HepG2 (cell line): ENCODE measurements around the gene ADCY1. TPM values are rescaled to one million over a fixed set of nuclear protein-coding genes. Genes with fewer than 3 reads are reported as not detected.

Experiments
- ATAC-seq: fragments of 200-7000 bp; cut with Tn5 transposase; 3 replicates; pipeline ENCODE4 v1.9.1; 2020; ENCODE audit warnings: mild to moderate bottlenecking, moderate library complexity
- BruUV-seq: library from RNA; stranded (reverse); fragments of 400-500 nt; replicated peaks from 2 replicates; lab custom pipeline; 2021; lab: Mats Ljungman, UMichigan
- CTCF ChIA-PET: fragments of 300-600 bp; formaldehyde crosslinking; extraction: SDS; loops from one replicate; lab custom pipeline; 2021; ENCODE audit warnings: low total read pairs, inconsistent platforms, low intra/inter-chr PET ratio; lab: Yijun Ruan, JAX
- POLR2A ChIA-PET: fragments of 350-600 bp; sonication (Branson Sonifier 250); formaldehyde crosslinking; loops from one replicate; lab custom pipeline; 2020; ENCODE audit warnings: antibody characterized with exemption, inconsistent platforms; lab: Yijun Ruan, JAX
- DNase-seq: peaks from one replicate; pipeline ENCODE4 v3.0.0-alpha.2; 2015; ENCODE audit warnings: low spot score
- FAIRE-seq: peaks from 3 replicates; lab custom pipeline; 2011; peaks lifted over from hg19 to GRCh38; lab: Jason Lieb, UNC
- H2AFZ ChIP-seq: one replicate; pipeline ENCODE4 v1.6.1; 2011; ENCODE audit warnings: low read length, inconsistent platforms
- H3K27ac ChIP-seq: fragments of 300-600 bp; 3 replicates; pipeline ENCODE4 v1.8.0; 2011; ENCODE audit warnings: mixed run types, mild to moderate bottlenecking, mixed read lengths, low read length, inconsistent platforms; ENCODE audit not compliant: insufficient read depth; ENCODE audit errors: extremely low read length
- H3K27me3 ChIP-seq, 2 experiments: fragments of 200-600 bp in 1 of 2; 2 replicates in 1 of 2; 3 replicates in 1 of 2; pipeline versions ENCODE4 v1.6.0 to v1.8.0; 2011; ENCODE audit warnings: low read length in 2 of 2, mild to moderate bottlenecking in 2 of 2, moderate library complexity in 2 of 2, inconsistent platforms in 1 of 2; ENCODE audit not compliant: insufficient read depth in 2 of 2, control insufficient read depth in 1 of 2
- H3K36me3 ChIP-seq, 2 experiments: fragments of 200-600 bp in 1 of 2; replicated peaks in 1 of 2; 2 replicates in 1 of 2; 3 replicates in 1 of 2; pipeline versions ENCODE4 v1.5.1 to v1.8.0; 2011; ENCODE audit warnings: low read length in 2 of 2, inconsistent platforms in 1 of 2; ENCODE audit not compliant: insufficient read depth in 2 of 2, control insufficient read depth in 1 of 2
- H3K4me1 ChIP-seq: 2 replicates; pipeline ENCODE4 v1.5.1; 2012; ENCODE audit warnings: low read length, inconsistent platforms; ENCODE audit not compliant: insufficient read depth
- H3K4me2 ChIP-seq: 2 replicates; pipeline ENCODE4 v1.6.0; 2011; ENCODE audit warnings: low read depth, low read length, inconsistent platforms
- H3K4me3 ChIP-seq, 3 experiments: fragments of 200-600 bp in 1 of 3; sonication (generic), shearing (Covaris generic) in 1 of 3; replicated peaks in 1 of 3; 2 replicates each; pipeline ENCODE4 v1.5.1; 2011 to 2016; ENCODE audit warnings: low read length in 3 of 3, inconsistent platforms in 2 of 3, low read depth in 2 of 3, mild to moderate bottlenecking in 2 of 3, control low read depth in 1 of 3, mixed read lengths in 1 of 3; ENCODE audit not compliant: insufficient read depth in 1 of 3
- H3K79me2 ChIP-seq: one replicate; pipeline ENCODE4 v1.6.1; 2011; ENCODE audit warnings: low read length, inconsistent platforms; ENCODE audit not compliant: insufficient read depth
- H3K9ac ChIP-seq: 2 replicates; pipeline ENCODE4 v1.6.0; 2011; ENCODE audit warnings: mild to moderate bottlenecking, low read depth, low read length, inconsistent platforms; ENCODE audit not compliant: insufficient read depth
- H3K9me3 ChIP-seq: 2 replicates; pipeline ENCODE4 v1.5.1; 2012; ENCODE audit warnings: mild to moderate bottlenecking, low read length
- H4K20me1 ChIP-seq: 2 replicates; pipeline ENCODE4 v1.6.0; 2011; ENCODE audit warnings: inconsistent platforms, mild to moderate bottlenecking, low read length, moderate library complexity; ENCODE audit not compliant: insufficient read depth
- BORCS8-MEF2B ChIP-seq: sonication (generic); formaldehyde crosslinking; IDR thresholded peaks from 2 replicates; pipeline ENCODE4 v1.8.0; 2022; ENCODE audit warnings: mild to moderate bottlenecking, missing genetic modification reagents
- HNRNPH1 ChIP-seq: fragments of 200-400 bp; formaldehyde crosslinking; optimal IDR thresholded peaks from 2 replicates; pipeline ENCODE3; 2017; ENCODE audit warnings: mild to moderate bottlenecking, low read depth, low read length
- MAZ ChIP-seq, 2 experiments: sonication (generic) in 1 of 2; formaldehyde crosslinking in 1 of 2; IDR thresholded peaks; 2 replicates each; pipeline versions ENCODE4 v1.5.0 to v1.6.1; 2012 to 2020; ENCODE audit warnings: low read depth in 2 of 2, mild to moderate bottlenecking in 2 of 2, borderline replicate concordance in 1 of 2, improper control_type of control experiment in 1 of 2, low read length in 1 of 2, missing genetic modification reagents in 1 of 2, moderate library complexity in 1 of 2
- MTA3 ChIP-seq: sonication (generic); formaldehyde crosslinking; IDR thresholded peaks from 2 replicates; pipeline ENCODE4 v1.4.0; 2020; ENCODE audit warnings: missing genetic modification reagents
- NFYC ChIP-seq: IDR thresholded peaks from 2 replicates; pipeline ENCODE4 v1.6.1; 2016; ENCODE audit warnings: missing genetic modification reagents, missing compliant biosample characterization
- PAF1 ChIP-seq: IDR thresholded peaks from 2 replicates; pipeline ENCODE4 v1.6.1; 2016; ENCODE audit warnings: missing genetic modification reagents, missing compliant biosample characterization
- PHF20 ChIP-seq: sonication (generic); formaldehyde crosslinking; IDR thresholded peaks from 2 replicates; pipeline ENCODE4 v1.5.0; 2020; ENCODE audit warnings: mild to moderate bottlenecking, missing genetic modification reagents
- POLR2A ChIP-seq, 2 experiments: IDR thresholded peaks; 2 replicates each; pipeline ENCODE4 v1.6.1; 2011; ENCODE audit warnings: low read depth in 2 of 2, low read length in 2 of 2, mild to moderate bottlenecking in 1 of 2, moderate library complexity in 1 of 2; ENCODE audit not compliant: insufficient read depth in 1 of 2
- SMAD3 ChIP-seq: sonication (generic); formaldehyde crosslinking; IDR thresholded peaks from 2 replicates; pipeline ENCODE4 v1.4.0; 2020; ENCODE audit warnings: missing genetic modification reagents
- ZBTB46 ChIP-seq: sonication (generic); formaldehyde crosslinking; IDR thresholded peaks from 2 replicates; pipeline ENCODE4 v1.4.0; 2020; ENCODE audit warnings: mild to moderate bottlenecking, missing genetic modification reagents, borderline replicate concordance
- ZKSCAN5 ChIP-seq: sonication (generic); formaldehyde crosslinking; IDR thresholded peaks from 2 replicates; pipeline ENCODE4 v1.5.1; 2020; ENCODE audit warnings: mild to moderate bottlenecking, missing genetic modification reagents
- ZNF264 ChIP-seq: sonication (generic); formaldehyde crosslinking; IDR thresholded peaks from 2 replicates; pipeline ENCODE4 v1.4.0; 2020; ENCODE audit warnings: missing genetic modification reagents
- ZNF468 ChIP-seq: sonication (generic); formaldehyde crosslinking; IDR thresholded peaks from 2 replicates; pipeline ENCODE4 v1.8.0; 2022; ENCODE audit warnings: mild to moderate bottlenecking, moderate library complexity, missing genetic modification reagents
- ZNF639 ChIP-seq: conservative IDR thresholded peaks from 2 replicates; pipeline ENCODE4 v1.6.1; 2018; ENCODE audit warnings: missing genetic modification reagents
- WGBS: methylation state at CpG from one replicate; pipeline ENCODE4 v1.1.6; 2017; ENCODE audit warnings: low lambda C conversion rate; 5-methylcytosine and 5-hydroxymethylcytosine counted together
- in situ Hi-C: cut with HindIII; loops from 2 replicates; pipeline ENCODE4 v1.10.0; 2017; ENCODE audit warnings: low pct_unique_long_range_greater_than_20kb; ENCODE audit not compliant: extremely low pct_ligation_motif_present
- intact Hi-C: fragments of 100-400 bp; cut with micrococcal nuclease; formaldehyde crosslinking; loops from one replicate; pipeline ENCODE4 v1.10.0; 2022; ENCODE audit not compliant: unreplicated experiment
- polyA plus RNA-seq, 8 experiments: library from polyadenylated mRNA; depleted of rRNA in 3 of 8; stranded (reverse) in 7 of 8; unstranded in 1 of 8; fragments of >200 nt; fragmentation: Illumina TruSeq in 4 of 8; extraction: Trizol in 4 of 8; gene quantifications; 2 replicates each; pipeline versions ENCODE4 v1.2.1 to v1.2.3, GENCODE V29; 2011 to 2016; ENCODE audit warnings: low read depth in 4 of 8, missing spikeins in 1 of 8, mixed read lengths in 1 of 8; ENCODE audit not compliant: insufficient read depth in 1 of 8
- total RNA-seq, 5 experiments: library from RNA; depleted of rRNA; stranded (reverse); fragments of >200 nt; fragmentation: Illumina TruSeq; extraction: Trizol; gene quantifications; 2 replicates each; pipeline ENCODE4 v1.2.3, GENCODE V29; 2016; ENCODE audit warnings: low read depth in 1 of 5
- TF ChIP-seq, protein P1 (sequence below): sonication (generic); formaldehyde crosslinking; IDR thresholded peaks from 2 replicates; pipeline ENCODE4 v1.5.0; 2020; ENCODE audit warnings: missing genetic modification reagents
- TF ChIP-seq, protein P2 (sequence below): sonication (generic); formaldehyde crosslinking; IDR thresholded peaks from 2 replicates; pipeline ENCODE4 v1.5.0; 2020; ENCODE audit warnings: missing genetic modification reagents

The ADCY1 gene
- total and polyA plus RNA-seq, 2 of the 13 experiments (the other 11 are each of a cell fraction or from before 2014, with no cell fraction given): 0.80 to 1.2 TPM

- Histone ChIP-seq H3K27ac (no peak overlapping the region), H3K4me1 (no peaks in the 10 kb centered on the region), H3K4me2 (no peak overlapping the region), H3K9ac (no peak overlapping the region), H3K36me3 (no peaks in the 10 kb centered on the region), H3K4me3 (no peak overlapping the region), H3K9me3 (no peaks in the 10 kb centered on the region), H2AFZ (no peak overlapping the region), H3K79me2 (no peaks in the 10 kb centered on the region), H4K20me1 (no peaks in the 10 kb centered on the region), H3K27me3 (no peaks in the 10 kb centered on the region; a peak in 1 of 5 replicates)
- ATAC-seq: no peak
- intact Hi-C loops (no loop called here), in situ Hi-C loops (no loop called here)
- no peak for DNase-seq
- BruUV-seq: no TSS peak
- ChIA-PET POLR2A (no interaction called here), CTCF (no interaction called here)
- WGBS: 0% methylated on average over 5 of the region's 5 CpGs
- no peak for FAIRE-seq
- TF ChIP-seq BORCS8-MEF2B (CRISPR knock-in tag) (no peak), ZKSCAN5 (CRISPR knock-in tag) (no peak), ZNF468 (CRISPR knock-in tag) (no peak), MTA3 (CRISPR knock-in tag) (no peak), SMAD3 (CRISPR knock-in tag) (no peak), PAF1 (CRISPR knock-in tag) (no peak), ZNF264 (CRISPR knock-in tag) (no peak), MAZ (IDR thresholded peaks at IDR 0.05; ENCODE audit: borderline replicate concordance, low read depth, low read length) (no peak), MAZ (CRISPR knock-in tag; IDR thresholded peaks at IDR 0.05; ENCODE audit: low read depth) (no peak), POLR2A (IDR thresholded peaks at IDR 0.05; ENCODE audit: insufficient read depth in 1 of 2, low read depth in 2 of 2, low read length in 2 of 2) (no peak), NFYC (CRISPR knock-in tag) (no peak), HNRNPH1 (no peak), ZNF639 (CRISPR knock-in tag) (no peak), ZBTB46 (no peak), PHF20 (CRISPR knock-in tag) (no peak)
- TF ChIP-seq, protein P1, sequence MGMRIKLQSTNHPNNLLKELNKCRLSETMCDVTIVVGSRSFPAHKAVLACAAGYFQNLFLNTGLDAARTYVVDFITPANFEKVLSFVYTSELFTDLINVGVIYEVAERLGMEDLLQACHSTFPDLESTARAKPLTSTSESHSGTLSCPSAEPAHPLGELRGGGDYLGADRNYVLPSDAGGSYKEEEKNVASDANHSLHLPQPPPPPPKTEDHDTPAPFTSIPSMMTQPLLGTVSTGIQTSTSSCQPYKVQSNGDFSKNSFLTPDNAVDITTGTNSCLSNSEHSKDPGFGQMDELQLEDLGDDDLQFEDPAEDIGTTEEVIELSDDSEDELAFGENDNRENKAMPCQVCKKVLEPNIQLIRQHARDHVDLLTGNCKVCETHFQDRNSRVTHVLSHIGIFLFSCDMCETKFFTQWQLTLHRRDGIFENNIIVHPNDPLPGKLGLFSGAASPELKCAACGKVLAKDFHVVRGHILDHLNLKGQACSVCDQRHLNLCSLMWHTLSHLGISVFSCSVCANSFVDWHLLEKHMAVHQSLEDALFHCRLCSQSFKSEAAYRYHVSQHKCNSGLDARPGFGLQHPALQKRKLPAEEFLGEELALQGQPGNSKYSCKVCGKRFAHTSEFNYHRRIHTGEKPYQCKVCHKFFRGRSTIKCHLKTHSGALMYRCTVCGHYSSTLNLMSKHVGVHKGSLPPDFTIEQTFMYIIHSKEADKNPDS (CRISPR knock-in tag): no peak
- TF ChIP-seq, protein P2, sequence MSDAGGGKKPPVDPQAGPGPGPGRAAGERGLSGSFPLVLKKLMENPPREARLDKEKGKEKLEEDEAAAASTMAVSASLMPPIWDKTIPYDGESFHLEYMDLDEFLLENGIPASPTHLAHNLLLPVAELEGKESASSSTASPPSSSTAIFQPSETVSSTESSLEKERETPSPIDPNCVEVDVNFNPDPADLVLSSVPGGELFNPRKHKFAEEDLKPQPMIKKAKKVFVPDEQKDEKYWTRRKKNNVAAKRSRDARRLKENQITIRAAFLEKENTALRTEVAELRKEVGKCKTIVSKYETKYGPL (CRISPR knock-in tag): no peak
These were observed 49.7 kb upstream of the ADCY1 start for GRCh38 chr7:45524445-45524844.
